GM12874 (cell line): Measurements from ENCODE around the gene YPEL2.

Source experiments
- TF ChIP-seq, protein P1 (sequence below): IDR thresholded peaks from 2 replicates; pipeline ENCODE4 v1.5.1; 2011; ENCODE audit warnings: low read depth, mild to moderate bottlenecking, control low read depth, low read length, moderate library complexity; ENCODE audit not compliant: insufficient read depth

YPEL2 gene

DNA sequence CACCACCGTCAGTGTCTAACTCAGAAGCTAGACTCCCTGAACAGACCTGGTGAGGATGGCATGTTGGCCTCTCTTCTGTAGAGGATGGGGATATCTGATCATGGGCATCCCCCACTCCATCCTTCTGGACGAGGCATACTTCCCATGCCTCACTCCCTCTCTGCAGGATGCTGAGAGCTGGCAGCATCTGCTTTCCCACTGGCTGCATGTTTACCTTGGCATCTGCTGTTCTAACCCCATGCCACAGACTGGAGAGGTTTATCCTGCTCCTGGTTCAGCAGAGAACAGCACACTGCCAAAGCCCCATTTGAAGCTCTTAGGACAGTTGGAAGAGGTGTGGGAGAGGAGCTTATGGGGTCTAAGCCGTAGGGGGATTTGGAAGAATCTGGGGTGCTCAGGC is 46.0 kb downstream of the YPEL2 start:
- TF ChIP-seq, protein P1, sequence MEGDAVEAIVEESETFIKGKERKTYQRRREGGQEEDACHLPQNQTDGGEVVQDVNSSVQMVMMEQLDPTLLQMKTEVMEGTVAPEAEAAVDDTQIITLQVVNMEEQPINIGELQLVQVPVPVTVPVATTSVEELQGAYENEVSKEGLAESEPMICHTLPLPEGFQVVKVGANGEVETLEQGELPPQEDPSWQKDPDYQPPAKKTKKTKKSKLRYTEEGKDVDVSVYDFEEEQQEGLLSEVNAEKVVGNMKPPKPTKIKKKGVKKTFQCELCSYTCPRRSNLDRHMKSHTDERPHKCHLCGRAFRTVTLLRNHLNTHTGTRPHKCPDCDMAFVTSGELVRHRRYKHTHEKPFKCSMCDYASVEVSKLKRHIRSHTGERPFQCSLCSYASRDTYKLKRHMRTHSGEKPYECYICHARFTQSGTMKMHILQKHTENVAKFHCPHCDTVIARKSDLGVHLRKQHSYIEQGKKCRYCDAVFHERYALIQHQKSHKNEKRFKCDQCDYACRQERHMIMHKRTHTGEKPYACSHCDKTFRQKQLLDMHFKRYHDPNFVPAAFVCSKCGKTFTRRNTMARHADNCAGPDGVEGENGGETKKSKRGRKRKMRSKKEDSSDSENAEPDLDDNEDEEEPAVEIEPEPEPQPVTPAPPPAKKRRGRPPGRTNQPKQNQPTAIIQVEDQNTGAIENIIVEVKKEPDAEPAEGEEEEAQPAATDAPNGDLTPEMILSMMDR: no peak

DNA sequence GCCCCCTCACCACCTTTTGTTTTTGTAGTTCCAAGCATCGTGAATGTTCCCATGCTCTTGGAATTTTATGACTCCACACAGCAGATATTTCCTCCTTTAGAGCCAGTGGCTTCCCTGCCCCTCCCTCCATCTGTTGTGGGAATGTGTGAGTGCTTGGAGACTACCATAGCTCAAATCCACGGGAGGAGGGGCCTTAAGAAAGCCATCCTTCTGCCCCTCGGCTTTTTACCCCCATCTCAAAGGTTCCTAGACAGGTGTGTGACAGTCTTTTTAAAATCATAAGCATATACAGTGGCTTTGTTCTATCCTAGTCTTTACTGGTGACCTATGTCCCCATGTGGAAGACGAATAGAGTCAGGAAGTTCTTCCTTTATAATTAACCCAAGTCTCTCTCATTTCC is 47.2 kb downstream of the YPEL2 start:
- TF ChIP-seq, protein P1: no peak

DNA sequence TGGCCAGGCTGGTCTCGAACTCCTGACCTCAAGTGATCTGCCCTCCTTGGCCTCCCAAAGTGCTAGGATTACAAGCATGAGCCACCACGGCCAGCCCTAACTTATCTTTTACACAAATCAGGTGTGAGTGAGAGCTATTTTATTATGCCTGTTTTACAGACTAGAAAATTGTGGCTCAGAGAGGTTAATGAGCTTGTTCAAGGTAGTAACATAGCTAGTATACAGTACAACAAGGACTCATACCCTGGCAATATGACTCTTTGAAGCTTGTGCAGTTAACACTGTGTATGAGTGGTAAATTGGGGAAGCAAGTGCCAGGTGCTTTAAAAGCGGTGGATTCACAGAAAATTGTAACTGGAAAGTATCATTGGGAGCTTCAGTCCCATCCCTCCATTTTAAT is 49.0 kb downstream of the YPEL2 start:
- TF ChIP-seq, protein P1: no peak

DNA sequence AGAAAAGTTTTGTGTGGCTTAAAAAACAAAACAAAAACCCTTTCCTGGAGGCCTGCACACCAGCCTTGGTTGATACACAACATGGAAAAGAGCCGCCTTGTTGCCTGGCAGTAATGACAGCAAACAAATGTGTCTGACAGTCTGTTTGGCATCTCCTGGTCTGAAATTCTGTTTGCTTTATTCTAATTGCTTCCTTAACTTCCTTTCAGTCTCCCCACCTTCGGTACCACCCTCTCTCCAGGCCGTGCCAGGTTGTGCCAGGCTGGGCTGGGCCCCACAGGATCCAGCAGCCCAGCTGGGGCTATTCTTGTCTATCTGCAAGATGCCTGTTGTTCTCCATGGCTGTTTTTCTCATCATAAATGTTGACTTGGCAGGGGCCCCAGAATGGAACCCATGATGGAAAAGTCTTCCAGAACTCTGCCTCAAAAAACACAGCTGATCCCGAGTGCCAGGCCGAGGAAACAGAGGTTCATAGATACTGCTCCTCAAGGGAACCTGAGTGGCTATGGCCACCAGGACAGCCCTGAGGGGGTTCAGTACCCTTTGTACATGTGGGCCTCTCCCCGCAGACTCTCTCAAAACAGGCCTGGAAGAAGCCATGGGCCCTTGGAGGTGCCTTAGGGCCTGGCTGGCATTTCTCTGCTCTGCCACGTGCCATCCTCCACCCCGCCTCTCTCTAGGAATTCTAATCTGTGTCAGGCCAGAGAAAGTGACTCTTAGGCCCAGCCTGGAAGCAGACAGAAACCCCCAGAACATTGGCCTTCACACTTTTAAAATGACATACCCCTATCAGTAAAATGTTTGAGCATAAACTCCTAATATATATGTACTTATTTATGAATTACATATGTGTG is 50.5 kb downstream of the YPEL2 start:
- TF ChIP-seq, protein P1: no peak

DNA sequence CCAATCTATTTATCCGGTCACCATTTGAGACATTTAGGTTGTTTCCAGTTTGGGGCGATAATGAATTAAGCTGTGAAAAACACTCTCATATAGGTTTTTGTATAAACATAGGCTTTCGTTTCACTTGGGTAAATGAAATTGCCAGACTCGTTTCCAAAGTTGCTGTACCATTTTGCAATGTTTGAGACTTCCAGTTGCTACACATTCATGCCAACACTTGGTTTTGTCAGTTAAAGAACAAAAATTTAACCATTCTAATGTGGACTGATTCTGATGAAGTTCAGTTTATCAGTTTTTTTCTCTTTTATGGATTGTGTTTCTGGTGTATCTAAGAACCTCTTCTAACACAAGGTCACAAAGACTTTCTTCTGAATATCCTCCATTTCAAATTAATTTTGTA is 52.4 kb downstream of the YPEL2 start:
- TF ChIP-seq, protein P1: no peak

DNA sequence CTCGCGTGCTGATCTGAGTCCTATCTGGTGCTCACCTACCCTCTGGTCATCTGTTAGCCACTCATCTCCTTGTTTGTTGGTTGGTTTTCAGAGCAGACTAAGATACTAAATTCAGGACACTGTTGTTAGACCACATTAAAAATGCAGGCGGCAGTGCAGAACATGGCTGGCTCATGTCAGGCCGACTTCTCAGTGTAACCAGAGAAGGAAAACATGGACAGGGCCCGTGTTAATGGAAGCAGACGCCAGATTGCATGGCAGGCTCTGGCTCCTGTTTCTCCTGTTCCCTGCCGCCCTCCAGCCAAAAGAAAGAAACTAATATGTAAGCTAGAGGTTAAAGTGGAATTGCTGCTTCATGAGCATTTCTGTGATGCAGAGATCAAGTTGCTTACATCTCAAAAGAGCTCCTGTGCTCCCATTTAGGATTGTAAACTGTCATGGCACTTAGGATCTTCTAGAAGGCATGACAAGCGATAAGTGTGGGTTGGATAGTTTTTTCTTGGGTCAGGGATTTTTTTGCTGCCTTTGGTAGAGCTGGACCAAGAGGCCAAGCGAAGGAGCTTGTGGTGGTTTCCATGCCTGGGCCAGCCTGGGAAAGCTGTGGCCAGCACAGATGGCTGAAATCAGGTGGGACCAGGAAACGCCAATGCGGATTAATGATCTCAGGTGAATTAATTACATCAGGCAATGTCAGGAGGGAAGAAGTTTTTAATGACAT is 56.1 kb downstream of the YPEL2 start:
- TF ChIP-seq, protein P1: no peak

DNA sequence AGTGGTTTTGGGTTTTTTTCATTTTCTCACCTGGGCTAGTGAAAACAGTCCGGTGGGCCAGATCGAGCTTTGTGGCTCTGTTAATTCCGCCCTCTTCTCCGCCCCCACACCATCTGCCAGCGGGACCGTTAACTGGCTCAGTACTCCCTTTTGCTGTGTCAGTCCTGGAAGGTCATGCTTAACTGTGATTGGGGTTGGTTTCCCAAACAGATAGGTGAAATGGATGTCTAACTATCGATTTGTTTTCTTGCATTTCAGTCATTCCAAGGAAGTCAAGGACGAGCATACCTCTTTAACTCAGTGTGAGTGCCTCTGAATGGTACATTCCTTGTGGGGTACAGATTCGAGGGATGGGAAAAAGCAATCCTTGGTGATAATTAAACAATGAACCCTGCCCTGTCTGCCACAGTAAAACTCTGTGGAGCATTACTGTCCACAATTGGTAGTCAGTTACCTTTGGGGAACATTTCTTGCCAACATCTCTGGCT is 56.7 kb downstream of the YPEL2 start:
- TF ChIP-seq, protein P1: no peak
